A673 (cell line): Measurements from ENCODE around the gene INTS1. TPM values are rescaled to one million over a fixed set of nuclear protein-coding genes. Genes with fewer than 3 reads are reported as not detected.
A peak's percentile ranks its signal among the peaks of the same experiment; 100 is the strongest.
"Not testable (repeated sequence)": the region's sequence is repeated elsewhere in the genome, so short reads cannot be mapped to it uniquely, and the experiment has no call there.

Experiments used
- BruUV-seq: library from RNA; stranded (reverse); fragments of 400-500 nt; replicated peaks from 2 replicates; lab custom pipeline; 2021; lab: Mats Ljungman, UMichigan
- CTCF ChIA-PET: fragments of 300-600 bp; sonication (Branson Sonifier 250); formaldehyde crosslinking; loops from one replicate; lab custom pipeline; 2022; ENCODE audit warnings: antibody characterized with exemption; lab: Charles Lee
- POLR2A ChIA-PET: fragments of 300-600 bp; sonication (Branson Sonifier 250); formaldehyde crosslinking; loops from one replicate; lab custom pipeline; 2022; ENCODE audit warnings: antibody characterized with exemption; ENCODE audit not compliant: low non-redundant PET; lab: Charles Lee
- DNase-seq: peaks from one replicate; pipeline ENCODE4 v3.0.0-alpha.2; 2015; ENCODE audit warnings: low spot score
- H3K27ac ChIP-seq: fragments of 200-600 bp; sonication (generic); 2 replicates; pipeline ENCODE4 v1.5.1; 2016; ENCODE audit warnings: mixed run types, low read depth, mild to moderate bottlenecking, mixed read lengths, antibody characterized with exemption, low read length; ENCODE audit not compliant: poor library complexity, severe bottlenecking
- H3K27me3 ChIP-seq: fragments of 200-600 bp; sonication (generic); replicated peaks from 2 replicates; pipeline ENCODE4 v1.6.1; 2017; ENCODE audit warnings: mixed run types, low read depth, mild to moderate bottlenecking, mixed read lengths, antibody characterized with exemption, low read length; ENCODE audit not compliant: insufficient read depth, poor library complexity
- H3K36me3 ChIP-seq: fragments of 200-600 bp; sonication (generic); 2 replicates; pipeline ENCODE4 v1.6.1; 2016; ENCODE audit warnings: mixed run types, mild to moderate bottlenecking, mixed read lengths, antibody characterized with exemption, low read length; ENCODE audit not compliant: insufficient read depth, poor library complexity, severe bottlenecking
- H3K4me1 ChIP-seq: fragments of 200-600 bp; sonication (generic); 2 replicates; pipeline ENCODE4 v1.6.1; 2017; ENCODE audit warnings: mixed run types, mild to moderate bottlenecking, mixed read lengths, antibody characterized with exemption, low read length; ENCODE audit not compliant: insufficient read depth, poor library complexity, severe bottlenecking
- H3K4me3 ChIP-seq: fragments of 200-600 bp; sonication (generic); 2 replicates; pipeline ENCODE4 v1.5.1; 2016; ENCODE audit warnings: low read depth, mixed run types, mild to moderate bottlenecking, mixed read lengths, low read length; ENCODE audit not compliant: poor library complexity, severe bottlenecking
- H3K9me3 ChIP-seq: fragments of 200-600 bp; sonication (generic); 2 replicates; pipeline ENCODE4 v1.6.1; 2016; ENCODE audit warnings: mixed run types, low read depth, mild to moderate bottlenecking, mixed read lengths, antibody characterized with exemption, low read length; ENCODE audit not compliant: poor library complexity, severe bottlenecking
- EZH2 ChIP-seq: fragments of 200-600 bp; sonication (generic); IDR thresholded peaks from 2 replicates; pipeline ENCODE4 v1.6.1; 2017; ENCODE audit warnings: borderline replicate concordance, low read depth, mild to moderate bottlenecking, mixed read lengths, antibody characterized with exemption, low read length; ENCODE audit not compliant: poor library complexity, severe bottlenecking
- intact Hi-C: fragments of 100-400 bp; cut with micrococcal nuclease; formaldehyde crosslinking; loops from one replicate; pipeline ENCODE4 v1.10.0; 2022; ENCODE audit not compliant: unreplicated experiment
- total RNA-seq: library from RNA; stranded (reverse); gene quantifications from 2 replicates; pipeline ENCODE4 v1.2.3, GENCODE V29; 2021
- TF ChIP-seq, protein P1 (sequence below): fragments of 300-800, 200-600 bp; sonication (generic); conservative IDR thresholded peaks from 2 replicates; pipeline ENCODE4 v1.5.1; 2017; ENCODE audit warnings: low read depth, mild to moderate bottlenecking, antibody characterized with exemption, low read length, moderate library complexity, mixed read lengths

Gene INTS1
- total RNA-seq, 1 experiment from 2014 or later: 129 TPM

DNA sequence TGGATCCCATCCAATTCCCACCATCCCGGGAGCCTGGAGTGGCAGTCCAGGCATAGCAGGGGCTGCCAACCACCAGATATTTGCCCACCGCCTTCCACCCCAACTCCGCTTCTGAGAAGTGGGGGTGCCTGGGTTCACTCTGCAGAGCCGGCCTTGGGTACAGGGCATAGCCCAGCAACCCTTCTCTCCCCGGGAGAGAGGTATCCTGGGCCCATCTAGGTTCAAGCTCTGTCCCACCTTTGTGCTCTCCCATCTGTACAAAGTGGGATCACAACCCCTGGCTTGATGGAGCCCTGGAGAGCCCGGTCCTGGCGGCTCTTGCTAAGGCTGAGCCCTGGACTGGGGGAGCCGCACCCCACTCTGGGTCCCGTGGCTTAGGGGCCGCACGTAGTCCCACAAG, 57.1 kb downstream of the INTS1 start:
- ChIA-PET CTCF (no interaction called here), POLR2A (no interaction called here)
- Histone ChIP-seq H3K9me3 (no peaks in the 10 kb centered on the region), H3K27me3 (no peaks in the 10 kb centered on the region), H3K27ac (no peak overlapping the region), H3K4me3 (no peak overlapping the region), H3K36me3 (no peaks in the 10 kb centered on the region), H3K4me1 (no peaks in the 10 kb centered on the region)
- intact Hi-C loops: no loop called here
- no TSS peak for BruUV-seq
- DNase-seq: no peak
- no peak for TF ChIP-seq EZH2
- TF ChIP-seq, protein P1, sequence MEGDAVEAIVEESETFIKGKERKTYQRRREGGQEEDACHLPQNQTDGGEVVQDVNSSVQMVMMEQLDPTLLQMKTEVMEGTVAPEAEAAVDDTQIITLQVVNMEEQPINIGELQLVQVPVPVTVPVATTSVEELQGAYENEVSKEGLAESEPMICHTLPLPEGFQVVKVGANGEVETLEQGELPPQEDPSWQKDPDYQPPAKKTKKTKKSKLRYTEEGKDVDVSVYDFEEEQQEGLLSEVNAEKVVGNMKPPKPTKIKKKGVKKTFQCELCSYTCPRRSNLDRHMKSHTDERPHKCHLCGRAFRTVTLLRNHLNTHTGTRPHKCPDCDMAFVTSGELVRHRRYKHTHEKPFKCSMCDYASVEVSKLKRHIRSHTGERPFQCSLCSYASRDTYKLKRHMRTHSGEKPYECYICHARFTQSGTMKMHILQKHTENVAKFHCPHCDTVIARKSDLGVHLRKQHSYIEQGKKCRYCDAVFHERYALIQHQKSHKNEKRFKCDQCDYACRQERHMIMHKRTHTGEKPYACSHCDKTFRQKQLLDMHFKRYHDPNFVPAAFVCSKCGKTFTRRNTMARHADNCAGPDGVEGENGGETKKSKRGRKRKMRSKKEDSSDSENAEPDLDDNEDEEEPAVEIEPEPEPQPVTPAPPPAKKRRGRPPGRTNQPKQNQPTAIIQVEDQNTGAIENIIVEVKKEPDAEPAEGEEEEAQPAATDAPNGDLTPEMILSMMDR: no peak

DNA sequence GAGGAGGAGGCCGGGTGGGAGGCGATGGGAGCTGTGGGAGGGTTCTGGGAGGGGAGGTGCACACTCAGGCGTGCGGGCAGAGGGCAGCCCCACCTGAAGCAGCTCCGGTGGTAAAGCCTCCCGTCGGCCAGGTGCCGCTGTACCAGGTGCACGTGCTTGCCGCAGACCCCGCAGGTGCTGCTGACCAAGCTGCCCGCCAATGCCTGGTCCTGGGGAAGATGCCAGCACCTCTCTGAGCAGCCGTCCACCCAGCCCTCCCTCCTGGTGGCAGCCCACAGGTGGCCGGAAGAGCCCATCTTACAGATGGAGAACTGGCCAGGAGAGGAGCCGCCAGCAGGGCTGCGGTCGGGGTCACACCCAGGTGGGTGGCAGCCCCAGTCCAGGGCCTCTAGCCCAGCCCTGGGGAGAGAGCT, 57.6 kb downstream of the INTS1 start:
- CTCF ChIA-PET: no interaction called here
- no peaks in the 10 kb centered on the region for H3K36me3 ChIP-seq
- no peaks in the 10 kb centered on the region for H3K27me3 ChIP-seq
- no peaks in the 10 kb centered on the region for H3K4me1 ChIP-seq
- POLR2A ChIA-PET: no interaction called here
- no peak overlapping the region for H3K27ac ChIP-seq
- H3K9me3 ChIP-seq: no peaks in the 10 kb centered on the region
- TF ChIP-seq, protein P1: no peak
- TF ChIP-seq EZH2: no peak
- no peak for DNase-seq
- intact Hi-C loops: no loop called here
- no TSS peak for BruUV-seq
- no peak overlapping the region for H3K4me3 ChIP-seq

DNA sequence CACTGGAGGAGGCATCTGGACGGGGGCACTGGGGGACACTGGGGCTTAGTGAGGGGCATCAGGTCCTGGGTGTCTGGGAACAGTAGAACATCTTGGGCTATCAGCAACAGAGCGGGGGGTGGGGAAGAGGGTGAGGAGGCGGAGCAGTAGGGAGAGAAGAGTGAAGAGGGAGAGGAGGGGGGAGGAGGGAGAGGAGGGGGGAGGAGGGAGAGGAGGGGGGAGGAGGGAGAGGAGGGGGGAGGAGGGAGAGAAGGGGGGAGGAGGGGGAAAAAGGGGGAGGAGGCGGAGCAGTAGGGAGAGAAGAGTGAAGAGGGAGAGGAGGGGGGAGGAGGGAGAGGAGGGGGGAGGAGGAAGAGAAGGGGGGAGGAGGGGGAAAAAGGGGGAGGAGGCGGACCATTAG, 58.2 kb downstream of the INTS1 start:
- POLR2A ChIA-PET, BruUV-seq, H3K4me1 ChIP-seq, H3K4me3 ChIP-seq, CTCF ChIA-PET, intact Hi-C loops, H3K27me3 ChIP-seq, H3K36me3 ChIP-seq, H3K9me3 ChIP-seq: not testable (repeated sequence)
- peak overlapping the region; percentile 7 for H3K27ac ChIP-seq
- DNase-seq: peak; percentile 82

DNA sequence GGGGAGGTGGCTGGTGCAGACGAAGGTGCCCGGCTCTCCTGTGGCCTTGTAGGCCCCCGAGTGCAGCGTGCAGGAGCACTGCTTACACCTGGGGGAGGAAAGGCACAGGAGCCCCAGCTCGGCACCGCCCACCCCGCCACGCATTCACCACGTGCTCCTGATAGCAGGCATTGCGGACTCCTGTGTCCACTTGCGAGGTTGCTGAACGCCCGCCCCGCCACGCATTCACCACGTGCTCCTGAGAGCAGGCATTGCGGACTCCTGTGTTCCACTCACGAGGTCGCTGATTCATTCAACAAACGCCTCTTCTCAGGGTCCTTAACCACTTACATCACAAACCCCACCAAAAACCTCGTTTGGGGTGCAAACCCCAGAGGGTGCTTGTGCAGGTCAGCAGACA, 58.8 kb downstream of the INTS1 start:
- H3K4me1 ChIP-seq: no peaks in the 10 kb centered on the region
- CTCF ChIA-PET: no interaction called here
- H3K4me3 ChIP-seq: no peak overlapping the region
- intact Hi-C loops: no loop called here
- DNase-seq: no peak
- POLR2A ChIA-PET: interaction anchor here (0.5 kb wide), 1 partner anchor 62 kb away, joined by 10 read pairs; no protein-coding TSS in a partner anchor
- peak overlapping the region; percentile 7 for H3K27ac ChIP-seq
- no peaks in the 10 kb centered on the region for H3K9me3 ChIP-seq
- no peaks in the 10 kb centered on the region for H3K36me3 ChIP-seq
- TF ChIP-seq, protein P1: no peak
- no peak for TF ChIP-seq EZH2
- no peaks in the 10 kb centered on the region for H3K27me3 ChIP-seq
- BruUV-seq: no TSS peak
